ENCODE results near the gene TENM3.

The TENM3 gene

DNA sequence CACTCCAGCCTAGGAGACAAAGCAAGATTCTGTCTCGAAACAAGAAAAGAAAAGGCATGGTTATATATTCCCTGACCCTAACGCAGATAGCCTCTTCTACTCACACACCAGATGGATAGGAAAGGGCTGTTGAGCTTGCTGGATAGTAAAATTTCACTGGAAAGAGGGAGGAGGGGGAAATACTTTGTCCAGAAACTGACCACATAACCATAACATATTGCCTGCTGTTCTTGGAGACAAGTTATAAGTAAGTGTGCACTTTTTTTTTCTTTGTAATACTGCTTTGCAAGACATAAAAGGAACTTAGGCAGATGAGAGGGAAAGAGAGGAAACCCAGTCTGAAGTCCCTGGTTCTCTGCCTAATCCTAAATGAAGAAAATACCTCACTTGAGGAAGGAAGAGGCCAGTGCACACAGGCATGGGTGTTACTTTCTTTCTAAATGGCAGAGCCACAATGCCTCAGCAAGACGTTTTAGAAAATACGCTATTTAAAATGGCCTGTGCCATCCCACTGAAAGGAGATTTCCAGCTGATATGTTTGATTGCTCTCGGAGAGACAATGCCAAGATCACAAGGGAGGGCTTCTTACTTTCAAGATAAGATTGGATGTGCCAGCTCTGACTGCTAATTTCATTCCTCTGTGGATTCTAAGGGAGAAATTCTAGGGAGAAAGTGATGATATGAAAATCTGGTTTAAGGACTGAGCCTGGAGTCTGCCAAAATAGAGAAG lies 533.3 kb downstream of the TENM3 start:
- DNase-seq (ENCODE audit: low read depth) = peak; percentile 29

DNA sequence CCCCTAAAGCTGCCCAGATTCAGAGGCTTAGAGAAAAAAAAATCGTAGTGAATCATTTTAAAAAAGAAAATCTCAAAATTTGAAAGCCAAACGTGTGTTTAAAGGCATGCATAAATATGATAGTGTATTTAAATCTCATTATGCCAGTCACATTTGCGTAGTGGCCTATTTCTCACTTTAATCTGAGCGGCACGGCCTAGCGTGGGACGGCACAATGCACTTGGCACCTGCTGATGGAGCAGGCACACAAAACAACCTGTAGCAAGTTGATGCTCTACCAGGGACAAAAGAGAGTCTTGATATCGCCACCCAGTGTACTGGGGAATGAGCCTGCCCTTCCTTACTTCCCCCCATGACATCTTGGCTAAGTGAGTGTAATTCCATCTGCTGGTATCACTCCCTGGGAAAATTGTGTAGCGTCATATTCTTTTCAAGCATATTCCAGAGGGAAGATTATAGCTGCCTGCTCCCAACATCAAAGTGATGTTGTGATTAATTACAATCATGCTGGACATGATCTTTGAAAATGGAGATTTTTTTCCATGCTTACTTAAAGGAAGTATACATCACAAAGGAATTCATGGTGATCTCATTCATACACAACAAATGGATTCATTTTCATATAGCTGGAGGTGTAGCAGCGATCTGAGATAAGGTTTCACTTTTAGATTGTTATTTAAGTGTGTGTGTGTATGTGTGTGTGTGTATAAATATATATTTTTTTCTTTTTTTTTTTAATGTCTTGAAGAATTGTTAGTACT lies 535.2 kb downstream of the TENM3 start:
- no peak for DNase-seq (ENCODE audit: low read depth)

DNA sequence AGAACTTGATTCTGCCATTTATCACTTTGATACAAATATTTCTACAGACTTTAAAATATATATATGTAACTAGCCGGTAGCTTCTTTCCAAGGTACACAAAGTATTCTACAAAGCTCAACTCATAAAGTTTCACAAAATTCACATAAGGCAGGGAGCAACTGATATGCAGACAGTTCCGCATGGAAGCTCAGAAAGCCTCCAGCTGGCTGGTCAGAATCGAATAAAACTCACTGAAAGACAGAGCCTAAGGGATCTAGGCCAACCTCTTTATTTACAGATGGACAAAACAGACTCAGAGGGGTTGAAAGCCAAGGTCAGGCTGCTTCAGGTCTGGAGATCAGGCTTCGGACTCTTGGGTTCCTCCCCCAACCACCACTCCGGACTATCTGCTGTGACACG lies 543.8 kb downstream of the TENM3 start:
- no peak for DNase-seq (ENCODE audit: low read depth)

DNA sequence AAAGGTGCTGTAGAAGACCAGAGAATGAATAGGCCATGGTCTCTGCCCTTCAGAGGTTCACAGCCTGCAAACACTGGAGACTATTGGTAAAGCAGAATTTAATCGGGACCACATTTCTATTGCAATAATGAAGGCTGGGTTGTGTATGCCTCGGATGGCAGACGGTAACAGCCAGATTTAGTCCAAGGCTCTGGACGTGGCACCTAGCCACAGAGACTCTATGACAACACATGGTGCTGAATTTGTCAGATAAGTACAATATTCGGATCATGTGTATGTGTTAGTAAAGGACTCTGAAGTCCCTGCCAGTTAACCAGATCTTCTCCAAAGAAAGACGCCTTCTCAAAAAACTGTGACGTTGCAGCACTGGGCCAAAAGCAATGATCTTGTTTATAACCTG lies 545.0 kb downstream of the TENM3 start:
- DNase-seq (ENCODE audit: low read depth) = no peak

DNA sequence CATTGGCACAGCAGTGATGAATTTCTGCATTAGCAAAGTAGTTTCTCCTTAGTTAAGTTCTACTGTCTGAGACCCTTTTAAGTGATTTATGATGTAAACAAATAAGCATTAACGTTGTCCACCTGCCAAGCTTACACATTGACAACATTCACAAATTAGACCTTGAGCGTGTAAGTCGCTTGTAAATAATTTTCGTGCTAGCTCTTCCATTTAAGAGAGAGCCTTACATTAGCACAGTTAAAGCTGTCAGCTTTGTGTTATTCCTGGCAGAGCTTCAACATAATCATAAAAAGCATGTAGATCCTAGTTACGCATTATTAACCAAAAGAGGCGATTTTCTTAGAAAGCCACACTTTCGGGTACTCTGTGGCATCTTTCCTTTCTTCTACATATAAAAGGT lies 546.3 kb downstream of the TENM3 start:
- DNase-seq (ENCODE audit: low read depth) = no peak

DNA sequence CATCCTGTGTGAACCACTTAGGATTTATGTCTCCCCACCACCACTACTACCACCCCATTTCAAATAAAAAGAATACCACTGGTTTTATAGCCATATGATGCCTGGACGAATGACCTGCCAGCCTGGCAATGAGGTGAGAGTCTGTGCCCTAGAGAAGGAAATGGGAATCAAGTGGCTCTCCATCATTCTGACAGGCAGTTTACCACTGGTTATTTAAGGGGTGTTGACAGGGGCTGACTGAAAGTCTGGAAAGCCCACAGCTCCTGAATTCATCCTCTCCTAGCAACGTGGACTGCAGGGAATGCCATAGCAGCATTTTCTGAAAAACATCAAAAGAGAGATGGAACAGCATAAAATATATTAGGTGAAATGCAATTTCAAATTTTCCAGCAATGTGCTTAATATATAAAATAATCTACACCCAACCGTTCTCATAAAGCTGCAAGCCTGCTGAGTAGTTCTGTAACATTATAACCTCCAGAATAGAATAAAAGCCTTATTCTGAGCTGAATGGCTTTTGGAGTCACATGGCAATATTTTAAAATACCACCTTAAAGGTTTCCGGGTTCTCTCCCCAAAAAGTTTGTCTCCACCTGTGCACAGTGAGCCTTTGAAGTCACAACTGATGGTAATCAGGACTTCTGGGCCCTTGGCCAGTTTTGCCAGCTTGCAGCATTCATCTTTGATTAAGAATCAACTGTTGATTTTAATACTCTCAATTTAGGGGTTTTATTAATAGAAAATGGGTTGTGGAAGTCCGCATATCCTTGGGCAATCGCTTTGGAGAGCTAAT lies 552.4 kb downstream of the TENM3 start:
- DNase-seq (ENCODE audit: low read depth) = no peak

DNA sequence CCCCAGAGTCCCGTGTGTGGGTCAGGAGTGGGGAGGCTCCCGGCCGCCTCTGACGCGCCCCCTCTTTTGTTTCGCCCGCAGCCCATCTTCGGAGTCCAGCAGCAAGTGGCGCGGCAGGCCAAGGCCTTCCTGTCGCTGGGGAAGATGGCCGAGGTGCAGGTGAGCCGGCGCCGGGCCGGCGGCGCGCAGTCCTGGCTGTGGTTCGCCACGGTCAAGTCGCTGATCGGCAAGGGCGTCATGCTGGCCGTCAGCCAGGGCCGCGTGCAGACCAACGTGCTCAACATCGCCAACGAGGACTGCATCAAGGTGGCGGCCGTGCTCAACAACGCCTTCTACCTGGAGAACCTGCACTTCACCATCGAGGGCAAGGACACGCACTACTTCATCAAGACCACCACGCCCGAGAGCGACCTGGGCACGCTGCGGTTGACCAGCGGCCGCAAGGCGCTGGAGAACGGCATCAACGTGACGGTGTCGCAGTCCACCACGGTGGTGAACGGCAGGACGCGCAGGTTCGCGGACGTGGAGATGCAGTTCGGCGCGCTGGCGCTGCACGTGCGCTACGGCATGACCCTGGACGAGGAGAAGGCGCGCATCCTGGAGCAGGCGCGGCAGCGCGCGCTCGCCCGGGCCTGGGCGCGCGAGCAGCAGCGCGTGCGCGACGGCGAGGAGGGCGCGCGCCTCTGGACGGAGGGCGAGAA lies 556.5 kb downstream of the TENM3 start:
- DNase-seq (ENCODE audit: low read depth) = no peak

DNA sequence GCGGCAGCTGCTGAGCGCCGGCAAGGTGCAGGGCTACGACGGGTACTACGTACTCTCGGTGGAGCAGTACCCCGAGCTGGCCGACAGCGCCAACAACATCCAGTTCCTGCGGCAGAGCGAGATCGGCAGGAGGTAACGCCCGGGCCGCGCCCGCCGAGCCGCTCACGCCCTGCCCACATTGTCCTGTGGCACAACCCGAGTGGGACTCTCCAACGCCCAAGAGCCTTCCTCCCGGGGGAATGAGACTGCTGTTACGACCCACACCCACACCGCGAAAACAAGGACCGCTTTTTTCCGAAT lies 557.0 kb downstream of the TENM3 start:
- DNase-seq (ENCODE audit: low read depth) = no peak

DNA sequence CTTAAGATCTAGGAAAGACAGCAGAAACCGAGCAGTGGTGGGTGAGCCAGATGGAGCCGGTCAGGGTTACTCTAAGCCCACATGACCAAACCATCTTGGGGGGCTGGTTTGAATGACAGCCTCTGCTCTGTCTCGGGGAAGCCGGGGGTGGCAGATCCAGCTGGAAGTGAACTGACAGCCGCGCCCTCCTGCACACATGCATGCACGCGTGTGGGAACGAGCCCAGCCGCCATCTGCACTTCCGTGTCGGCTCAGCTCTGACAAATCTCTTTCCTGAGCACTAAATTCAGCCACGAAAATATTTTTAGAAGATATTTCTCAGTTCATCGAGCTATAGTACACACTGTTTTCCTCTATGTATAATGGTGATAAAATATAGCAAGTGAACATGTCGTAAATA lies 558.4 kb downstream of the TENM3 start:
- no peak for DNase-seq (ENCODE audit: low read depth)

DNA sequence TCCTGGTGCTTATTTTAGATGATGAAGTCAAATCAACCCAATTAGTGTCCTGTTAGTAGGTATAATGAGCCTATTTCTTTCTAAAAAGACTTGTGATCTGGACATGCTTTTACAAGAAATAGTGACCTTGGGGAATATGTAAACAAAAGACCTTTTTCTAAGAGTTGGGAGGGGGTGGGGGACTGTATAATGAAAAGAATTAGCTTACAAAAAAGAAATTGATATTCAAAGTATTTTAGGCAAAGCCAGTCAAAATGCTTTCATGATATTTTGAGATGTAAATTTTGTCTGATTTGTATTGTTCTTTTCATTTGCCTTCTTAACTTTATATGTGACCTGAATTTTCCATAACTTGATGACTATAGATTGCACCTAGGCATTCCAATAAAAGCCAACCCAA lies 559.4 kb downstream of the TENM3 start:
- DNase-seq (ENCODE audit: low read depth) = no peak

DNA sequence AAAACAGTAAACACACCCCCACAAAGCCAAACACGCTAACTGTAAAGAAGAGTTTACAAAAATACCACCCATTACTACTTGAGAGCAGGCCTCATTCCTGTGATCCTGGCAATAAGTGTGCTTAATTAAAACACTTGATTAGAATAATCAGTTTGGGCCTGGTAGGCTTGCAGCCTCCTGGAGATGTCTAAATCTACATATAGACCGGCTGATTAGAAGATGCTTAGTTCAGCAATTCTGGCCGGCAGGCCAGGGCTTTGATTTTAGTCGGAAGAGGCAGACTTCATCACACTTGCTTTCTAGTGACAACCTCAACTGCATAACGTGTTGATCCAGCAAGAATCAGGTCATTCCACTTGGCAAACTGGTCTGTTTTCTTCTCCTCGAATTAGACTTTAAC lies 560.0 kb downstream of the TENM3 start:
- DNase-seq (ENCODE audit: low read depth) = no peak

DNA sequence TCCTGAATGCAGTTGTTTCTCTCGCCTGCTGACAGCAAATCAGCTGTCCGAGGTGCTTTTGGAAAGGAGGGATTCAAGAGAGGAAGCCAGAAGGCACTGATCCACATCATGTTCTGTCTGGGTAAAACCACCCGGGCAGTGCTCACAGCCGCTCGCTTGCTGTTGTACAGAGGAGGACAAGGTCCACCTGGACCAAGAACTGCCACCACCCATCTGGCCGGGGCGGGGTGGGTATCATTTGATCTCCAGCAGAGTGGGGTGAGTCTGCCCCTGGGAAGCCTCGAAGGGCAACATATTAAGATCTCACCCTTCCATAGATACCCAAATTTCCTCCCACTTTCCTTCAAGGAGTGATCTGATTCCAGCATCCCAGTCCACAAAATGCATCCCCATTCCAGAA lies 560.9 kb downstream of the TENM3 start:
- DNase-seq (ENCODE audit: low read depth) = no peak

DNA sequence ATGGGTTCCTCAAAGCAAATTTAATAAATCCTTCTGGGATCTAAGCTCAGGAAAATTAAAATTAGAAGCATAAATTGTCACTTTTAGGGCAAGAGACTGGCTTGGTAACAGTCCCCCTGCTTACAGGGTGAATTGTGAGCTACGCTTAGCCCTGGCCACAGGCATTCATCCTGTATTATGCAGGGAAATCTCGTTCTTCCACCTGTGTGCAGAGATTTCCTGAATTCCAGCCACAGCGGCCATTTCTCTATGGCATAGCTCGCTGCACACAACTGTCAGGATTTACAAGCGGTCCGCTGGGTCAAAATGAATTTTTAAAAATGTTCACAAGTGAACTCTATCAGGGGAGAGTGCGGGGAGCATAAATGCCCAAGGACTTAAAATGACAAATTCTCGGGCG lies 562.1 kb downstream of the TENM3 start:
- DNase-seq (ENCODE audit: low read depth) = no peak

DNA sequence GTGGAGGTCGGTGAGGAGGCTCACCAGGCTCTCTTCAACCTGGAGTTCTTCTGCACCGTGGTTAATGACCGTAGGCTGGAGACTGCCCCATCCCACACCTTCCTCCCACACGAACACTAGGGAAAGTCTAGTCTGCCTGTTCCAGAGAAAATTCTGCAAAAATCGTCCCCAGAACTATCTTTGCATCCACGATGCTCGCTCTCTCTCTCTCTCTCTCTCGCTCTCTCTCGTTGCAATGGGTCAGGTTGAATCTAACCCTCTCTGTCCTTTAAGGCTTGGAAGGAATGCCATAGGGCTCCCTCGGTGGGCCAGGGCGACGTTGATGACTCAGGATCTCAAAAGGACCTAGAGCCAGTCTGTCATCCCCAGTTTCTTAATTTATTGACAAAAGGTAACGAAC lies 562.5 kb downstream of the TENM3 start:
- DNase-seq (ENCODE audit: low read depth) = no peak

DNA sequence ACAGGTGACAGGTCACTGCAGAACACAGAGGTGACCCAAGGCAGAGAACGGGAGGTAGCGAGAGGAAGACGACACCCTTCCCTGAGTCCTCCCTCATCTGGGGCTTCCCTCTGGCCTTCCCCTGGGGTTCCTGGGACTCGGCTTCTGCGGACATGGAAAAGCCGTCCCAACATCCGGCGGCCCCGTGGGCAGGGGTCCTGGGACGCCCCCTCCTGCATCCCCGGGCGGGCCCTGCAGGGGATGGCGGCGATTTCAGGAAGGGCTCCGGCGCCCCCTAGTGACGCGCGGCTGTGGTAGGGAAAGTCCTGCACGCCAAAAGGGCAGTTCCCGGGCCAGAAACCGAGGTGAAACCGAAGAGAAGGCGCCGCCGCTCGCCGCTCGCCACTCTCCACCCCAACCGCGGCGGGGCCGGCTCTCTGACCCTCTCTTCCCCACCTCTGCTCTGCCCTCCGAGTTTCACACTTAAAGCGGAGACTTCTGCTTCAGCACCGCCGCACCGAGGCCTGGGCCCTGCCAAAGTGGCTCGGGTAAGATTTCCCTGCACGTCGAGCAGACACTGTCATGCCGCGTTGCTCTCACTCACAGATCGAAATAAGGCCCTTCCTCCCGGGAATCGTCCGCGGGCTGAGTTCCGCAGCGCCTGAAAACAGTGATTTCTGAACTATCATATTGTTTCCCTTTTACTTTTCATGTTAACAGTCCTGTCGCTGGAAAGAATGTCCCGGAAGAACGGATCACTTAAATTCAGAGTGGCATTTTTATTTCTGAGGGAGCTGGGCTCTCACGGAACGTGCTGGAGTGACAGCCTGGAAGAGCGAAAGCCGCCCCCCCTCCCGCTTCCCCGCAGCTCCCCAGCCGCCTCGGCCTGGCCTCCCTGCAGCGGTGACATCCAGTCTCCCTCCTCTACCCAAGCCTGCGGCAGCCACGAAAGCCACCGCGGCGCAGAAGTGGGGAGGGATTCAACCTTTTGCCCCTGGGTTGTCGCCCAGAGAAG lies 563.4 kb downstream of the TENM3 start:
- peak; percentile 48 for DNase-seq (ENCODE audit: low read depth)

DNA sequence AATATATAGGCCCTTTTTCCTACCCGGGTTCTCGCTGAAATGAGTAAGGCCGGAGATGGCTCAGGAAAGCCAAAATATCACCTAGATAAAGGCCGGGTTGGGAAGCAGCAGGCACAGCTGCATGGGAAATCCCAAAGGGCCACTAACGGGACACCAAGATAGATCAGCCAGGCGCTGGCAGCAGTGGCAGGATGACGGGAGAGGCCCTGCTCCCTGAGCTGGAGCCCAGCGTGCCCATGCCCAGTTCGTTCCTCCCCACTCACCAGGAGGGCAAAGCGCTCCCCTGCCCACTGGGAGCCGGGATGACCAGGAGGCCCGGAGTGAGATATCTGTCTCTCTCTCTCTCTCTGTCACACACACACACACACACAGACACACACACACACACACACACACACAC lies 564.1 kb downstream of the TENM3 start:
- DNase-seq (ENCODE audit: low read depth) = no peak

DNA sequence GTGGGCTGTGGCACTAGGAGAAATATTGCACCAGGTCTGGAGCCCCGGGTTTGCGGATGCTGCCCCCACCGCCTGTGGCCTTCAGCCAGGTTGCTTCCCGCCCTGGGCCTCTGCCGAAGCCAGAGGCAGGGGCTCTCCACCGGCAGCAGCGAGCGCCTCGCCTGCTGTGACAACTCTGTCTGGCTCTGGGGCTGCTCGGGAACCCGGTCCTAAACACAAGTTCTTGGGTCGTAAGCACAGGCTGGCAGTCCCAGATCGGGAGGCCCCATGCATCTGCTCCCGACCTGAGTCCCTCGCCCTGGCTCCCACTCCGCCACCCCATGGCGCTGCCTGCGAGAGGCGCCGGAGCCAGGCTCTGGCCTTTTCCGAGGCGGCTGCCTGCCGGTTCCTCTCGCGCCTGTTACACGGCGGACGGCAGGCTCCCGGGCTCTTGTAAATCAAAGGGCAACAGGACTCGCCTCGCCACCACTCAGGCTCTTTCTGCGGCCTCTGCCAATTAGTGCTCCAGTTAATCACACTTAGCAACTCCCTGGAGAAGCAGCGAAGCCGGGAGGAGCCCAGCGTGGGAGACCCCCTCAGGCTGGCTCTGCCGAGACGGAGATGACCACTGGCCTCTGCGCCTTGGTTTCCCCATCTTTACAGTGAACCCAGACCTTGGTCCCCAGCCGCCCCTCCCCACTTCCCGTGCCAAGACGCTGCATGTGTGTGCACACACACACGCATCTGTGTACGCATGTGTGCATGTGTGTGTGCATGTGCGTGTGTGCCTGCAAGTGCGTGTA lies 564.8 kb downstream of the TENM3 start:
- DNase-seq (ENCODE audit: low read depth) = no peak

DNA sequence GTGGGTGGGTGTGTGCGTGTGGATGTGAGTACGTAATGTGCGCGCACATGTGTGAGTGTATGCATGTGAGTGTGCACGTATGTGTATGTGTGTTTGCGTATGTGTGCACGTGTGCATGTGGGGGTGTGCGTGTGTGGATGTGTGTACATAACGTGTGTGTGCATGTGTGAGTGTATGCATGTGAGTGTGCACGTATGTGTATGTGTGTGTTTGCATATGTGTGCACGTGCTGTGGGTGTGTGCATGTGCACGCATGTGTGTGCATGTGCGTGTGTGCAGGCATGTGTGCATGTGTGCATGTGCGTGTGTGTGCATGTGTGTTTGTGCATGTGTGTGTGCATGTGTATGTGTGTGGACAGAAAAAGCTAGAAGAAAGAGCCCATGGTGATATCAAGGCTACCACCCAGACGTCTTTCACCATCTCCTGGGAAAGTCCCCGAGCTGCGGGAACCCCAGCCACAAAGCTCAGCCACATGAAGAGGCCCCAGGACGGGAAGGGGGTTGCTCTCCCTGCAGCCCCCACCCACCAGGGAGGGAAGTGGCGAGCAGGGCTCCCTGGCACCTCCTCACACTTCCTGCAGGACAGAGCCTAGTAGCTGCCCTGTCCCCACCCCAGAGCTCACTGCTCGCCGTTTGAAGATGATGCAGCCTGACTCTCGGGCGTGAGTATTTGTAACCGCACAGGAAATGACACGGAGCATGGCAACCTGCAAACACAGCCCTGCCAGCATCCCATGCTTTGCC lies 565.6 kb downstream of the TENM3 start:
- DNase-seq (ENCODE audit: low read depth) = no peak

DNA sequence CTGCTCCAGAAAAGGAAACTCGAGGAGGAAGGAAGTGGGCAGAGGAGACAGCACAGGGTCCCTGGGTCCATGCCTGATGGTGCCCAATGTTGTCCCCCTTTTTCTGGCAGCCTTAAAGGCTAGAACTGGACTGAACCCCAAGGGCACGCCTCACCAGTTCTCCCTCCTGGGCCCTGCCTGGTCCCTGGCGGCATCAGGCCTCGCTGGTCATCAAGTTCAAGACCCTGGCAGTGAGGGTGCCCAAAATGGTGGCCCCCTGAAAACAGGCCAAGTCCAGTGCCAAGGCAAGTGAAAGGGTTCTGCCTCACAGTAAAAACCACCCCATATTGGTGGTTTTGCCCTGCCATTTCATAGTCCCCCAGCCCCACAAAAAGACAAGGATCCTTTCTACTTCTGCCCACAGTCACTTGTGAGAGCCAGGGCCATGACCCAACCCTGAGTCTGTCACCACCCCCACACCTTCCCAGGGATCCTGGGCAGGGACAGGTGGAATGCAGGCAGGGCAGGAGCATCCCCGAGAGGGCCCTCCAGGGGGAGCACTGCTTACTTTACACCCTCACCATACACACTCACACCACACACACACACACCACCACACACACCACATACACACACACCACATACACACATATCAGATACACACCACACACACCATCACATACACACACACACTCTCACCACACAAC lies 566.4 kb downstream of the TENM3 start:
- peak; percentile 17 for DNase-seq (ENCODE audit: low read depth)

All from amniotic epithelial cell (primary cell).